NCI-H2171 (cell line): ENCODE results near the gene RBMY1A1.
"Not testable (repeated sequence)": the region's sequence is repeated elsewhere in the genome, so short reads cannot be mapped to it uniquely, and the experiment has no call there.

Source experiments
- DNase-seq: peaks from one replicate; lab custom pipeline; 2025; lab: John Stamatoyannopoulos, UW

The RBMY1A1 gene

DNA sequence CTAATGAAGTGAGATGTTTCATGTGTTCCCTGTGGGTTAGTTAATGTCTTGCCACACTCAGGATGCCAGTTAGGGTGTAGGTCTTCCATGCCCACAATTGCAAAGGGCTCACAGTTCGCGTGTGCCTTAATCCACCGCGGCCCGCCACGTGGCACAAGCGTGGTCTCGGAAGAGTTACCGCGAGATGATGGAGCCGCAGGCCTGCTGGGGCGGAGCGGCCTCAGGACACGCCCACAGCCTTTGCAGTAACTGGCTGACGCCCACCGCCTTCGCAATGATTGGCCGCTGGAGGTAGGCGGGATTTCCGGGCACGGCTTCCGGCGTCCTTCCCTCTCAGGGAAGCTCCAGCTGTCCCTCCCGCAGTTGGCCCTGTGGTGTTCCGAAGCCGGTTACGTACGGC, at the start of gene RBMY1A1:
RBMY1A1 (plus strand) TSS at position 301 of the 400 bp plus-strand sequence. CDS start 2,013 bp downstream, outside the sequence.
- not testable (repeated sequence) for DNase-seq

DNA sequence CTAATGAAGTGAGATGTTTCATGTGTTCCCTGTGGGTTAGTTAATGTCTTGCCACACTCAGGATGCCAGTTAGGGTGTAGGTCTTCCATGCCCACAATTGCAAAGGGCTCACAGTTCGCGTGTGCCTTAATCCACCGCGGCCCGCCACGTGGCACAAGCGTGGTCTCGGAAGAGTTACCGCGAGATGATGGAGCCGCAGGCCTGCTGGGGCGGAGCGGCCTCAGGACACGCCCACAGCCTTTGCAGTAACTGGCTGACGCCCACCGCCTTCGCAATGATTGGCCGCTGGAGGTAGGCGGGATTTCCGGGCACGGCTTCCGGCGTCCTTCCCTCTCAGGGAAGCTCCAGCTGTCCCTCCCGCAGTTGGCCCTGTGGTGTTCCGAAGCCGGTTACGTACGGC, 23.6 kb upstream of the RBMY1A1 start, which contains the start of gene RBMY1B:
RBMY1B (plus strand) TSS at position 301 of the 400 bp plus-strand sequence. CDS start 2,013 bp downstream, outside the sequence.
- not testable (repeated sequence) for DNase-seq

DNA sequence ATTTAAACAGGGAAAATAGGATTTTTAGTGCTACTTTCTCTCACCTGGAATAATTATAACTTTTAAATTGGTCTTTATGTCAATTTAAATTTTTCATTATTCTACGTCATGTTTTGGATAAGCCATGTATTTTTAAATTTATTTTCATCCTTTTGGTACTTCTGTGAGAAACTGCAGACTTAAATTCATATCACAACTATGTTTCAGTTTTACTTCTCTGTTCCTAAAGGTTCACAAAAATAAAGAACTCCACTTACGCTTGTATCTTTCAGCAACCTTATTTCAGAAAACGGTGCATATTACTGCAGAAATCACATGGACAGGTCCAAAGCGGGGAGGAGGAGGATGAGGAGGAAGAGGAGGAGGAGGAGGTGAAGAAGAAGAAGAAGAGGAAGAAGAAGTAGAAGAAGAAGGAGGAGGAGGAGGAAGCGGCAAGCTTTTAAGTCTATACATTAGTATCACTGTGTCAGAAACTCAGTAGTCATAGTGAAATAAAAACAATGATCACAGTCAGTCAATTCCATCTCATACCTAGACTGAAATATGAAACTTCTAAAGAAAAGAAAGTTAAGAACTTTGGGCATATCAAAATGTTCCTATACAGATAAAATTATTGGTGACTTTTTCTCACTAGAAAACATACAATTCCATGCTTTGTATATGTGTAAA, 24.8 kb downstream of the RBMY1A1 start:
- DNase-seq: not testable (repeated sequence)

DNA sequence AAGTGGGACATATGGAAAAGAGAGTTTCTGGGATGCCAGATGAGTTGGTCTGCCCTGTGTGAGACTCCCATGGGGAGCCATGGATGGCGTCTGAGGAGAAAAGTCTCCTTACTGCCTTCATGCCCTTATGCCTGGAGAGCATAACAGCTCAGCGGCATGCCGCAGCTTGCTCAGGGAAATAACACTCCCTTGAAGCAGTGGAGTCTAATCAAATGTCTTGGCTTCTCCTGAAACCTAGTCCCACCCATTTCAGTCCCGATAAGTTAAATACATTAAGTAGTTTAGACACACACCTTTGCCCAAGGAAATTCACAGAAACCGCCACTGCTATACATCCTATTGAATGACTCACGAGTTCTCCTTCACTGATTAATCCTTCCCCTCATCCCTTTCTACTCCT, 50.8 kb downstream of the RBMY1A1 start:
- peak; percentile 54 for DNase-seq

DNA sequence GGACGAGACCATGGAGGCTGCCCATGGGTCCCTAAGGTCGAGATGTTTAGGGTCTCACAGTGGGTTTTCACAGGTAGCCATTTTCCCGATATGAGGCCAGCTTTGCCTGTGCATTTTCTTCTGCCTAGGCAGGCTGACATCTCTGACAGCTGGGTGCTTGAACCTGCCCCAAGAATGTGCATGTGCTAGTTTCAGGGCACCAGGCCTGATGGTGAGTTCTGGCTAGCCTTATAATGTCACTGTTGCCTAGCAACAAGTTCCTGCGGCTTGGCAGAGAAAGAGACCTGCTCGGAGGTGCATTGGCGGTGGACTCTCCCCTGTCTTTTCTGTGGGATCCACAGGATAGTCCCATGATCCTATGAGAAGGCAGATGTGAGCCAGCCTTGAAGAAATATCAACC, 51.8 kb downstream of the RBMY1A1 start:
- not testable (repeated sequence) for DNase-seq

DNA sequence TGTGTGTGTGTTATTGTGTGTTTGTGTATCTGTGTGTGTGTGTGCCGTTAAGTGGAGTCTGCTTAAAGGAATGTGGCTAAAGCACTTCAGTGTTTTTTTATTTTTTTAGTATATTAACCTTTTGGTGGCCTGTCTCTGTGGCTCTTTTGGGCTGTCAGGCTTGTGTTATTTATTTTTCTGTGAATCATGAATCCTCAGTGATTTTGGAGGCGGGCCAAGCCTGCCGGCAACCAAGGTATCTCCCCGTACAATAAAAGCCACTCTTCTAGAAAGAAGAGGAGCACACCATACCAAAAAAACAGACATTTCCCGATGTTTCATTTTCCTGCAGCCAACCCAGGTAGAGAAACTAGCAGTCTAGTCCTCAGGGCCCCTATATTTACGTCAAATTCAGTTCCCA, 57.4 kb downstream of the RBMY1A1 start:
- DNase-seq: no peak

DNA sequence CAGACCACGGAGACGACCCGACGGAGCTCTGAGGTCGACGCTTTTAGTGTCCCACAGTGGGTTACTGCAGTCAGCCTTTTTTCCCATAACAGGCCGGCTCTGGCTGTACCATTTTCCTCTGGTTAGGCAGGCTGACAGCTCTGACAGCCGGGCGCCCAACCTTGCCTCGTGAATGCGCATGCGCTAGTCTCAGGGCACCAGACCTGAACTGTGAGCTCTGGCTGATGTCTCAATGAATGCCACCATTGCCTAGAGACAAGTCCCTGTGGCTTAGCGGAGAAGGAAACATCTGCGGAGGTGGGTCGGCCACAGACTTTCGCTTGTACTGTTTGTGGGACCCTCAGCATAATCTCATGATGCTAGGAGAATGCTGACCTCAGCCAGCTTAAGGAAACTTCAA, 61.6 kb downstream of the RBMY1A1 start:
- not testable (repeated sequence) for DNase-seq
